DOHH2 (cell line): ENCODE results near the gene RALGAPA2.

ENCODE experiments used
- EZH2phosphoT487 ChIP-seq: fragments of 200-600 bp; sonication (generic); IDR thresholded peaks from 2 replicates; pipeline ENCODE4 v1.6.1; 2017; ENCODE audit warnings: borderline replicate concordance, mild to moderate bottlenecking, antibody characterized with exemption, low read length, moderate library complexity, mixed read lengths
- TF ChIP-seq, protein P1 (sequence below): fragments of 200-600 bp; sonication (generic); IDR thresholded peaks from one replicate; pipeline ENCODE4 v1.5.1; 2014; ENCODE audit warnings: antibody characterized with exemption, mild to moderate bottlenecking, low read depth, low read length; ENCODE audit not compliant: poor library complexity, severe bottlenecking

- TF ChIP-seq, protein P1, sequence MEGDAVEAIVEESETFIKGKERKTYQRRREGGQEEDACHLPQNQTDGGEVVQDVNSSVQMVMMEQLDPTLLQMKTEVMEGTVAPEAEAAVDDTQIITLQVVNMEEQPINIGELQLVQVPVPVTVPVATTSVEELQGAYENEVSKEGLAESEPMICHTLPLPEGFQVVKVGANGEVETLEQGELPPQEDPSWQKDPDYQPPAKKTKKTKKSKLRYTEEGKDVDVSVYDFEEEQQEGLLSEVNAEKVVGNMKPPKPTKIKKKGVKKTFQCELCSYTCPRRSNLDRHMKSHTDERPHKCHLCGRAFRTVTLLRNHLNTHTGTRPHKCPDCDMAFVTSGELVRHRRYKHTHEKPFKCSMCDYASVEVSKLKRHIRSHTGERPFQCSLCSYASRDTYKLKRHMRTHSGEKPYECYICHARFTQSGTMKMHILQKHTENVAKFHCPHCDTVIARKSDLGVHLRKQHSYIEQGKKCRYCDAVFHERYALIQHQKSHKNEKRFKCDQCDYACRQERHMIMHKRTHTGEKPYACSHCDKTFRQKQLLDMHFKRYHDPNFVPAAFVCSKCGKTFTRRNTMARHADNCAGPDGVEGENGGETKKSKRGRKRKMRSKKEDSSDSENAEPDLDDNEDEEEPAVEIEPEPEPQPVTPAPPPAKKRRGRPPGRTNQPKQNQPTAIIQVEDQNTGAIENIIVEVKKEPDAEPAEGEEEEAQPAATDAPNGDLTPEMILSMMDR: no peak
- no peak for TF ChIP-seq EZH2phosphoT487
These were observed 145.9 kb downstream of the RALGAPA2 start for GRCh38 chr20:20566516-20566915.
